GM12878 (cell line): ENCODE results near the gene NEGR1. TPM values are rescaled to one million over a fixed set of nuclear protein-coding genes. Genes with fewer than 3 reads are reported as not detected.

Experiments used
- ATAC-seq: fragments of 200-7000 bp; cut with Tn5 transposase; 3 replicates; pipeline ENCODE4 v1.9.1; 2020; ENCODE audit warnings: mild to moderate bottlenecking, moderate library complexity
- BruUV-seq: library from RNA; stranded (reverse); fragments of 400-500 nt; replicated peaks from 2 replicates; lab custom pipeline; 2021; lab: Mats Ljungman, UMichigan
- CTCF ChIA-PET: fragments of 300-600 bp; sonication (Branson Sonifier 250); formaldehyde crosslinking; extraction: SDS; loops from one replicate; lab custom pipeline; 2021; ENCODE audit warnings: inconsistent platforms; lab: Yijun Ruan, JAX
- POLR2A ChIA-PET: fragments of 350-600 bp; formaldehyde crosslinking; extraction: SDS; loops from one replicate; lab custom pipeline; 2021; ENCODE audit warnings: inconsistent platforms; lab: Charles Lee
- RAD21 ChIA-PET: fragments of 300-600 bp; sonication (Branson Sonifier 250); formaldehyde crosslinking; loops from one replicate; lab custom pipeline; 2023; ENCODE audit warnings: antibody characterized with exemption; ENCODE audit not compliant: unreplicated experiment; lab: Charles Lee
- SMC1A ChIA-PET: fragments of 300-600 bp; sonication (Branson Sonifier 250); formaldehyde crosslinking; loops from one replicate; lab custom pipeline; 2023; ENCODE audit not compliant: unreplicated experiment, uncharacterized antibody; lab: Charles Lee
- DNase-seq: peaks from one replicate; pipeline ENCODE4 v3.0.0-alpha.2; 2011; ENCODE audit warnings: low read depth, low spot score
- FAIRE-seq: peaks from 3 replicates; lab custom pipeline; 2011; peaks lifted over from hg19 to GRCh38; lab: Jason Lieb, UNC
- H2AFZ ChIP-seq: 2 replicates; pipeline ENCODE4 v1.6.0; 2011; ENCODE audit warnings: low read depth, low read length, control low read depth; ENCODE audit not compliant: control insufficient read depth
- H3K27ac ChIP-seq: 2 replicates; pipeline ENCODE4 v1.5.1; 2011; ENCODE audit warnings: control low read depth; ENCODE audit not compliant: control insufficient read depth, insufficient read depth
- H3K27me3 ChIP-seq, 2 experiments: replicated peaks in 1 of 2; 2 replicates each; pipeline versions ENCODE4 v1.6.0 to v1.6.1; 2011; ENCODE audit warnings: low read length in 1 of 2; ENCODE audit not compliant: control insufficient read depth in 2 of 2, insufficient read depth in 2 of 2
- H3K36me3 ChIP-seq, 2 experiments: 2 replicates each; pipeline ENCODE4 v1.5.1; 2011; ENCODE audit warnings: low read length in 1 of 2; ENCODE audit not compliant: control insufficient read depth in 2 of 2, insufficient read depth in 2 of 2
- H3K4me1 ChIP-seq: 2 replicates; pipeline ENCODE4 v1.6.1; 2011; ENCODE audit warnings: mild to moderate bottlenecking, low read length, moderate library complexity, mixed read lengths; ENCODE audit not compliant: control insufficient read depth, insufficient read depth
- H3K4me2 ChIP-seq: 2 replicates; pipeline ENCODE4 v1.6.0; 2011; ENCODE audit warnings: control low read depth; ENCODE audit not compliant: control insufficient read depth, insufficient read depth
- H3K4me3 ChIP-seq: fragments of 200-600 bp; sonication (generic); 2 replicates; pipeline ENCODE4 v1.5.1; 2016
- H3K79me2 ChIP-seq: 2 replicates; pipeline ENCODE4 v1.6.0; 2011; ENCODE audit warnings: low read length; ENCODE audit not compliant: control insufficient read depth, insufficient read depth
- H3K9ac ChIP-seq: 2 replicates; pipeline ENCODE4 v1.8.0; 2011; ENCODE audit warnings: low read length, control low read depth, mixed read lengths; ENCODE audit not compliant: control insufficient read depth, insufficient read depth
- H3K9me3 ChIP-seq: replicated peaks from 3 replicates; pipeline ENCODE4 v1.5.1; 2011; ENCODE audit warnings: mild to moderate bottlenecking, low read length; ENCODE audit not compliant: control insufficient read depth, insufficient read depth
- H4K20me1 ChIP-seq: 2 replicates; pipeline ENCODE4 v1.6.0; 2011; ENCODE audit not compliant: control insufficient read depth, insufficient read depth
- CEBPB ChIP-seq, 2 experiments: fragments of 150-350 bp in 1 of 2; IDR thresholded peaks; 2 replicates each; pipeline ENCODE4 v1.6.1; 2012 to 2014; ENCODE audit warnings: low read depth in 2 of 2, low read length in 2 of 2, borderline replicate concordance in 1 of 2, inconsistent platforms in 1 of 2
- EGR1 ChIP-seq, 2 experiments: IDR thresholded peaks; 1 replicate in 1 of 2; 2 replicates in 1 of 2; pipeline ENCODE4 v1.6.1; 2011 to 2012; ENCODE audit warnings: low read depth in 2 of 2, low read length in 2 of 2, borderline replicate concordance in 1 of 2, mild to moderate bottlenecking in 1 of 2, moderate library complexity in 1 of 2
- EP300 ChIP-seq, 2 experiments: fragments of 150-350 bp in 1 of 2; IDR thresholded peaks; 2 replicates each; pipeline ENCODE4 v1.6.1; 2011 to 2012; ENCODE audit warnings: low read depth in 2 of 2, low read length in 2 of 2, borderline replicate concordance in 1 of 2, improper control_type of control experiment in 1 of 2, inconsistent platforms in 1 of 2; ENCODE audit not compliant: control insufficient read depth in 1 of 2
- LARP7 ChIP-seq: fragments of 450-650 bp; IDR thresholded peaks from 2 replicates; pipeline ENCODE4 v1.6.1; 2017; ENCODE audit warnings: mild to moderate bottlenecking
- NFXL1 ChIP-seq: fragments of 450-650 bp; IDR thresholded peaks from 2 replicates; pipeline ENCODE4 v1.6.1; 2017; ENCODE audit warnings: antibody characterized with exemption, mild to moderate bottlenecking, borderline replicate concordance
- RUNX3 ChIP-seq: IDR thresholded peaks from 2 replicates; pipeline ENCODE4 v1.6.1; 2012; ENCODE audit warnings: low read length, inconsistent platforms
- SMAD1 ChIP-seq: fragments of 450-650 bp; IDR thresholded peaks from 2 replicates; pipeline ENCODE4 v1.6.1; 2018; ENCODE audit warnings: mild to moderate bottlenecking, low read depth; ENCODE audit not compliant: partially characterized antibody
- SMAD5 ChIP-seq: IDR thresholded peaks from 2 replicates; pipeline ENCODE4 v1.6.1; 2016; ENCODE audit warnings: antibody characterized with exemption, low read depth
- SP1 ChIP-seq: IDR thresholded peaks from one replicate; pipeline ENCODE4 v1.6.1; 2011; ENCODE audit warnings: low read depth, low read length
- TCF12 ChIP-seq: IDR thresholded peaks from 2 replicates; pipeline ENCODE4 v1.6.1; 2011; ENCODE audit warnings: low read depth, mild to moderate bottlenecking, low read length
- ZSCAN29 ChIP-seq: fragments of 450-650 bp; IDR thresholded peaks from 2 replicates; pipeline ENCODE4 v1.6.1; 2017; ENCODE audit warnings: mild to moderate bottlenecking, moderate library complexity
- WGBS: methylation state at CpG from one replicate; pipeline ENCODE4 v1.1.6; 2016; ENCODE audit warnings: low lambda C conversion rate; ENCODE audit not compliant: insufficient replicate concordance, insufficient coverage; ENCODE audit errors: missing lambda C conversion rate; 5-methylcytosine and 5-hydroxymethylcytosine counted together
- in situ Hi-C: fragments of 300-500 bp; cut with MboI; formaldehyde crosslinking; loops from 9 replicates; pipeline ENCODE4 v1.14.3; 2018; ENCODE audit warnings: mixed read lengths
- intact Hi-C: fragments of 100-400 bp; cut with micrococcal nuclease; formaldehyde crosslinking; loops from one replicate; pipeline ENCODE4 v1.14.2; 2022; ENCODE audit not compliant: unreplicated experiment
- polyA plus RNA-seq, 11 experiments: library from polyadenylated mRNA; depleted of rRNA in 4 of 11; unstranded in 6 of 11; stranded (reverse) in 5 of 11; fragments of >200 nt; fragmentation: Nextera tagmentation in 4 of 11; fragmentation: Illumina TruSeq in 1 of 11; extraction: Ambion mirVana in 4 of 11; extraction: Trizol in 1 of 11; gene quantifications; 1 replicate in 1 of 11; 2 replicates in 10 of 11; pipeline versions ENCODE4 v1.2.1 to v1.2.3, GENCODE V29; 2011 to 2016; ENCODE audit warnings: inconsistent platforms in 2 of 11, missing spikeins in 2 of 11, low read depth in 1 of 11
- total RNA-seq, 4 experiments: library from RNA; depleted of rRNA in 3 of 4; stranded (reverse); fragments of >200 nt in 3 of 4; fragmentation: Illumina TruSeq in 1 of 4; extraction: Trizol in 1 of 4; gene quantifications; 2 replicates each; pipeline versions ENCODE4 v1.2.1 to v1.2.3, GENCODE V29; 2013 to 2021
- TF ChIP-seq, protein P1 (sequence below): fragments of 450-650 bp; IDR thresholded peaks from 2 replicates; pipeline ENCODE4 v1.6.1; 2017; ENCODE audit warnings: antibody characterized with exemption, mild to moderate bottlenecking, moderate library complexity
- TF ChIP-seq, protein P2 (sequence below): fragments of 450-650 bp; IDR thresholded peaks from 2 replicates; pipeline ENCODE4 v1.6.1; 2017; ENCODE audit warnings: borderline replicate concordance
- TF ChIP-seq, protein P3 (sequence below): fragments of 450-650 bp; IDR thresholded peaks from 2 replicates; pipeline ENCODE4 v1.6.1; 2018; ENCODE audit warnings: mild to moderate bottlenecking, low read depth, moderate library complexity; ENCODE audit not compliant: partially characterized antibody
- TF ChIP-seq, protein P4 (sequence below): IDR thresholded peaks from 2 replicates; pipeline ENCODE4 v1.6.1; 2011; ENCODE audit warnings: borderline replicate concordance, low read depth, mild to moderate bottlenecking, moderate library complexity, mixed read lengths, low read length; ENCODE audit not compliant: insufficient read depth; ENCODE audit errors: extremely low read length

NEGR1 gene
- total and polyA plus RNA-seq, 10 of the 15 experiments (the other 5 are each of a cell fraction or from before 2014, with no cell fraction given) = under 0.01 to 0.03 (median 0.01) TPM; not detected in 7

DNA sequence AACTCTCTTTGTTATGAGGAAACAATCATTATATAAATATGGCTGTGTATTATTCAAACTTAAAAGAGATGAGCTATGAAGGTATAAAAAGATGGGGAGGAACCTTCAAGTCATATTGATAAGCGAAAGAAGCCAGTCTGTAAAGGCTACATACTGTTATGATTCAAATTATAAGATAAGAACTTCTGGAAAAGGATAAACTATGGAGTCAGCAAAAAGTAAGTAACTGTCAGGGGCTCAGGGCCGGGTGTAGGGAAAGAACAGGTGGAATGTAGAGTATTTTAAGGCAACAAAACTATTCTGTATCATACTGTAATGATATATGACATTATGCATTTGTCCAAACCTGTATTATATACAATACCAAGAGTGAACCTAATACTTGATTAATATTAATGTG is 628.4 kb downstream of the NEGR1 start:
- Histone ChIP-seq H3K4me1 (no peaks in the 10 kb centered on the region), H4K20me1 (no peaks in the 10 kb centered on the region), H3K4me3 (no peak overlapping the region), H3K4me2 (no peak overlapping the region), H3K36me3 (no peaks in the 10 kb centered on the region), H3K79me2 (no peaks in the 10 kb centered on the region), H3K9me3 (no peaks in the 10 kb centered on the region), H3K27ac (no peak overlapping the region), H3K27me3 (no peaks in the 10 kb centered on the region), H2AFZ (no peak overlapping the region), H3K9ac (no peak overlapping the region)
- in situ Hi-C loops (no loop called here), intact Hi-C loops (no loop called here)
- ATAC-seq (no peak), DNase-seq (no peak), FAIRE-seq (no peak)
- ChIA-PET SMC1A (interaction anchor here (1.8 kb wide), 1 partner anchor 11 kb away, joined by 3 read pairs; no protein-coding TSS in a partner anchor), RAD21 (no interaction called here), CTCF (no interaction called here), POLR2A (no interaction called here)
- WGBS = 2% methylated on average over 2 of the region's 2 CpGs
- BruUV-seq = no TSS peak
- TF ChIP-seq, protein P1, sequence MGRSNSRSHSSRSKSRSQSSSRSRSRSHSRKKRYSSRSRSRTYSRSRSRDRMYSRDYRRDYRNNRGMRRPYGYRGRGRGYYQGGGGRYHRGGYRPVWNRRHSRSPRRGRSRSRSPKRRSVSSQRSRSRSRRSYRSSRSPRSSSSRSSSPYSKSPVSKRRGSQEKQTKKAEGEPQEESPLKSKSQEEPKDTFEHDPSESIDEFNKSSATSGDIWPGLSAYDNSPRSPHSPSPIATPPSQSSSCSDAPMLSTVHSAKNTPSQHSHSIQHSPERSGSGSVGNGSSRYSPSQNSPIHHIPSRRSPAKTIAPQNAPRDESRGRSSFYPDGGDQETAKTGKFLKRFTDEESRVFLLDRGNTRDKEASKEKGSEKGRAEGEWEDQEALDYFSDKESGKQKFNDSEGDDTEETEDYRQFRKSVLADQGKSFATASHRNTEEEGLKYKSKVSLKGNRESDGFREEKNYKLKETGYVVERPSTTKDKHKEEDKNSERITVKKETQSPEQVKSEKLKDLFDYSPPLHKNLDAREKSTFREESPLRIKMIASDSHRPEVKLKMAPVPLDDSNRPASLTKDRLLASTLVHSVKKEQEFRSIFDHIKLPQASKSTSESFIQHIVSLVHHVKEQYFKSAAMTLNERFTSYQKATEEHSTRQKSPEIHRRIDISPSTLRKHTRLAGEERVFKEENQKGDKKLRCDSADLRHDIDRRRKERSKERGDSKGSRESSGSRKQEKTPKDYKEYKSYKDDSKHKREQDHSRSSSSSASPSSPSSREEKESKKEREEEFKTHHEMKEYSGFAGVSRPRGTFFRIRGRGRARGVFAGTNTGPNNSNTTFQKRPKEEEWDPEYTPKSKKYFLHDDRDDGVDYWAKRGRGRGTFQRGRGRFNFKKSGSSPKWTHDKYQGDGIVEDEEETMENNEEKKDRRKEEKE = no peak
- TF ChIP-seq, protein P2, sequence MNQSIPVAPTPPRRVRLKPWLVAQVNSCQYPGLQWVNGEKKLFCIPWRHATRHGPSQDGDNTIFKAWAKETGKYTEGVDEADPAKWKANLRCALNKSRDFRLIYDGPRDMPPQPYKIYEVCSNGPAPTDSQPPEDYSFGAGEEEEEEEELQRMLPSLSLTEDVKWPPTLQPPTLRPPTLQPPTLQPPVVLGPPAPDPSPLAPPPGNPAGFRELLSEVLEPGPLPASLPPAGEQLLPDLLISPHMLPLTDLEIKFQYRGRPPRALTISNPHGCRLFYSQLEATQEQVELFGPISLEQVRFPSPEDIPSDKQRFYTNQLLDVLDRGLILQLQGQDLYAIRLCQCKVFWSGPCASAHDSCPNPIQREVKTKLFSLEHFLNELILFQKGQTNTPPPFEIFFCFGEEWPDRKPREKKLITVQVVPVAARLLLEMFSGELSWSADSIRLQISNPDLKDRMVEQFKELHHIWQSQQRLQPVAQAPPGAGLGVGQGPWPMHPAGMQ = no peak
- TF ChIP-seq, protein P3, sequence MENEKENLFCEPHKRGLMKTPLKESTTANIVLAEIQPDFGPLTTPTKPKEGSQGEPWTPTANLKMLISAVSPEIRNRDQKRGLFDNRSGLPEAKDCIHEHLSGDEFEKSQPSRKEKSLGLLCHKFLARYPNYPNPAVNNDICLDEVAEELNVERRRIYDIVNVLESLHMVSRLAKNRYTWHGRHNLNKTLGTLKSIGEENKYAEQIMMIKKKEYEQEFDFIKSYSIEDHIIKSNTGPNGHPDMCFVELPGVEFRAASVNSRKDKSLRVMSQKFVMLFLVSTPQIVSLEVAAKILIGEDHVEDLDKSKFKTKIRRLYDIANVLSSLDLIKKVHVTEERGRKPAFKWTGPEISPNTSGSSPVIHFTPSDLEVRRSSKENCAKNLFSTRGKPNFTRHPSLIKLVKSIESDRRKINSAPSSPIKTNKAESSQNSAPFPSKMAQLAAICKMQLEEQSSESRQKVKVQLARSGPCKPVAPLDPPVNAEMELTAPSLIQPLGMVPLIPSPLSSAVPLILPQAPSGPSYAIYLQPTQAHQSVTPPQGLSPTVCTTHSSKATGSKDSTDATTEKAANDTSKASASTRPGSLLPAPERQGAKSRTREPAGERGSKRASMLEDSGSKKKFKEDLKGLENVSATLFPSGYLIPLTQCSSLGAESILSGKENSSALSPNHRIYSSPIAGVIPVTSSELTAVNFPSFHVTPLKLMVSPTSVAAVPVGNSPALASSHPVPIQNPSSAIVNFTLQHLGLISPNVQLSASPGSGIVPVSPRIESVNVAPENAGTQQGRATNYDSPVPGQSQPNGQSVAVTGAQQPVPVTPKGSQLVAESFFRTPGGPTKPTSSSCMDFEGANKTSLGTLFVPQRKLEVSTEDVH = no peak
- TF ChIP-seq ZSCAN29 = no peak
- no peak for TF ChIP-seq NFXL1
- TF ChIP-seq RUNX3 = no peak
- no peak for TF ChIP-seq SMAD1
- no peak for TF ChIP-seq CEBPB (IDR thresholded peaks at IDR 0.05; ENCODE audit: borderline replicate concordance in 1 of 2, low read depth in 2 of 2, low read length in 2 of 2)
- no peak for TF ChIP-seq SP1
- TF ChIP-seq EGR1 (IDR thresholded peaks at IDR 0.05; ENCODE audit: borderline replicate concordance in 1 of 2, low read depth in 2 of 2, low read length in 2 of 2) = no peak
- TF ChIP-seq EP300 (IDR thresholded peaks at IDR 0.05; ENCODE audit: borderline replicate concordance in 1 of 2, control insufficient read depth in 1 of 2, low read depth in 2 of 2, low read length in 2 of 2) = no peak
- TF ChIP-seq TCF12 = no peak
- TF ChIP-seq, protein P4, sequence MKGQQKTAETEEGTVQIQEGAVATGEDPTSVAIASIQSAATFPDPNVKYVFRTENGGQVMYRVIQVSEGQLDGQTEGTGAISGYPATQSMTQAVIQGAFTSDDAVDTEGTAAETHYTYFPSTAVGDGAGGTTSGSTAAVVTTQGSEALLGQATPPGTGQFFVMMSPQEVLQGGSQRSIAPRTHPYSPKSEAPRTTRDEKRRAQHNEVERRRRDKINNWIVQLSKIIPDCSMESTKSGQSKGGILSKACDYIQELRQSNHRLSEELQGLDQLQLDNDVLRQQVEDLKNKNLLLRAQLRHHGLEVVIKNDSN = no peak
- TF ChIP-seq LARP7 = no peak
- no peak for TF ChIP-seq SMAD5
